ENCODE results near the gene MMP24OS.
A peak's percentile ranks its signal among the peaks of the same experiment; 100 is the strongest.

The MMP24OS gene

DNA sequence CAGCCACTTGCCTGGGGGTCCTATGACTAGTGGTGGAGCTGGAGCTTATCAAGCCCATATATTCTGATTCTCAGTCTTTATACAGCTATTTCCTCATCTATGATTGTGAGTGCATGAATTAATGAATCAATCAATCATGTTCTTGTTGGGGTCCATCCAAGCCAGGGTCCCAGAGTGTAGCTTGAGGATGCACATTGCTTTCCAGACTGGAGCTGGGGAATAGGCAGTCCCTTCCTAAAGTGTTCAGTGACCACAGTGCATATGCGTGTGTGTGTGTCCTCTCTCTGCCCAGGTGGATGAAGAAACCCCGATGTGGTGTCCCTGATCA is 26.3 kb downstream of the MMP24OS start:
- DNase-seq (ENCODE audit: low read depth in 2 of 2) = no peak

DNA sequence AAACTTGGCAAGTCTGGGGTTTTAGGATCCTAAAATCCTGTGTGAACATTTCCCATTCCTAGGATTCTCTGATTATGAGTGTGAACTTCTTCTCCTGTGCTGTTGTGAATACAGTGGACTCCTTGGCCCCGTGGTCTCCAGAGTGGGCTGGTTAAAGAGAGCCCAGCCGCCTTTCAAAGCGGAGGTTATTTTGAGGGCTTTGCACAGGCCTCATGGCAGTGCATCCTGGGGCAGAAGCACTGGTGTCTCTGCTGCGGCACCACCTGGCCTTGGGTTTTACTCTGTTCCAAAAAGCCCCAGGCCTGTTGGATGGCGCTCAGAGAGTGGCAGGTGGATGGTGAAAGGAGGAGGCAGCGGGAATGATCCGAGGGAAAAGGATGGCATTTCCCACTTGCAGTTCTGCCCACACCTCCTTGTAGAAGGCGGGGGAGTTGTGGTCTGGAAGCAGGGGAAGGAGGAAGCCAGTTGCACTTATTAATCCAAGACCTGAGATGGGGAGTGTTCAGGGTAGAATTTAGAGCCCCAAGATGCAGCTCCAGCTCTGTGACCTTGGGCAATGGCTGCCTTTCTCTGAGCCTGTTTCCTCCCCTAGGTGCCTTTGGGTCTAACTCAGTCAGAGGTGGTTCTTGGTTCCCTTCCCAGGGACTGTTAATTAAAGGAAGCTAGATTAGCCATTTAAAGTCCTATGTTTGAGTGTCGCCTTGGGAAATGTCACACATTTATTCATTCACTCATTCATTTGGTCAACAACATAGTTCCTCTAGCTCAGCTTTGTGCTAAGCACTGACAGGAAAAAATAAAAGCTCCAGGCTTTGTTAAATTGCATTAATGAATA is 29.1 kb downstream of the MMP24OS start:
- no peak for DNase-seq (ENCODE audit: low read depth in 2 of 2)

DNA sequence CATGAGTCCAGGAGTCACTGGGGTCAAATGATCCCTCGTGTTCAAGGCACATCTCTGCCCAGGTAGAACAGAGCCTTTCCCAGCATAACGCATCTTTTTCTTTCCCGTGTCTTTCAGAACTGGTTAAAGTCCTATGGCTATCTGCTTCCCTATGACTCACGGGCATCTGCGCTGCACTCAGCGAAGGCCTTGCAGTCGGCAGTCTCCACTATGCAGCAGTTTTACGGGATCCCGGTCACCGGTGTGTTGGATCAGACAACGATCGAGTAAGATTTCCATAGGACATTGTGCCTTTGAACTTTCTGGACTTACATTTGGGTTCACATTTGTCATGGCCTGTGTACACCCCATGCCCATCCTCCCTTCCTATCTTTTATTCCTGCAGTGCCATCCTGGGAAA is 31.2 kb downstream of the MMP24OS start:
- no peak for DNase-seq (ENCODE audit: low read depth in 2 of 2)

DNA sequence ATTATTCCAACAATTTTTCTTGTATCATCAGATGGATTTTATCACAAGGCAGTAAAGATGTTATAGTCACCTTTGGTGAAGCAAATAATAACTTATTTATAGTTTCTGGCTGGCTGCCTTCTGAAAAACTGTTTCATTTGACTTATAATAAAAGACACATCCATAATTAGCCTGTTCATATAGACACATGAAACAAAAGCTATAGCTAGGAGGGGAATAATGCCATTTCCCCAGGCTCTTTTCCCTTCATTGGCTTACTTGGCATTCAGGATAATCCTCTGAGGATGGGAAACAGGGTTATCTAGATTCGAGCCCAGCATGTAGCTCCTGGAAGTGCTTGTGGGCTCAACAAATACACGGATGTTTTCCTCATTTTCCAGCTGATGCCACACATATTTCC is 33.9 kb downstream of the MMP24OS start:
- no peak for DNase-seq (ENCODE audit: low read depth in 2 of 2)

DNA sequence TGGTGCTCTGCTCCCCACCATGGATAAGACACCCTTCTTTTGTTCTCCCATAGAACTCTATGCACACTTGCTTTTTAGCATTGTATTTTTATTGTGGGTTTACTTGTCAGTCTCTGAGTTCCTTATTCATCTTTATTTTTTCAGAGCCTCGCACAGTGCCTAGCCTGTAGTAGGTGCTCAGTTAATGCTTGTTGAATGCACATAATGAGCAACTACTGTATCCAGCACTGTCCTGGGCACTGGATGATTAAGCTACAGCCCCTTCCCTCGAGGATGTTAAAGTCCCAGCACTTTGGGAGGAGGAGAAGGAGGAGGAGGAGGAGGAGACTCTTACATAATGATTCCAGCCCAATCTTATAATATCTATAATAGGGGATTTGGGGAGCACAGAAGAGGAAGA is 34.6 kb downstream of the MMP24OS start:
- no peak for DNase-seq (ENCODE audit: low read depth in 2 of 2)

DNA sequence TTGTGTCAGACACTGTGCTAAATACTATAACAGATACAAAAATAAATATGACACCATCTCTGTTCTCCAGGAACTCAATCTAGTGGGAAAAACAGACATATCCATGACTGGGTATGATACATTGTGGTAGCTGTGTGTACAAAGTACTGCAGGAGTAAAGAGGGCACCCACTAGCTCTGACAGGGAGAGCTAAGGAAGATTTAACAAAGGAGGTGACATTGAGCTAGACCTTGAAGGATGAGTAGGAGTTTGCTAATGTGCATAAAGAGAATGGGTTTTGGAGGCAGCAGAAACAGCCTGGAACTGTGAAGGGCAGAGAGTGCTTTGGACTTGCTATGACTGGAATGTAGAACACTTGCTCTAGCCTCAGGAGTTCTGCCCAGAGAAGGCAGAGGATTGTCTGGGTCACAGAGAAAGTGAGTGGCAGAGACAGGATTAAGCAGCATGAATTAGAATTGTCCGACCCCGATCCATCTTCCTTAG is 37.1 kb downstream of the MMP24OS start:
- no peak for DNase-seq (ENCODE audit: low read depth in 2 of 2)

DNA sequence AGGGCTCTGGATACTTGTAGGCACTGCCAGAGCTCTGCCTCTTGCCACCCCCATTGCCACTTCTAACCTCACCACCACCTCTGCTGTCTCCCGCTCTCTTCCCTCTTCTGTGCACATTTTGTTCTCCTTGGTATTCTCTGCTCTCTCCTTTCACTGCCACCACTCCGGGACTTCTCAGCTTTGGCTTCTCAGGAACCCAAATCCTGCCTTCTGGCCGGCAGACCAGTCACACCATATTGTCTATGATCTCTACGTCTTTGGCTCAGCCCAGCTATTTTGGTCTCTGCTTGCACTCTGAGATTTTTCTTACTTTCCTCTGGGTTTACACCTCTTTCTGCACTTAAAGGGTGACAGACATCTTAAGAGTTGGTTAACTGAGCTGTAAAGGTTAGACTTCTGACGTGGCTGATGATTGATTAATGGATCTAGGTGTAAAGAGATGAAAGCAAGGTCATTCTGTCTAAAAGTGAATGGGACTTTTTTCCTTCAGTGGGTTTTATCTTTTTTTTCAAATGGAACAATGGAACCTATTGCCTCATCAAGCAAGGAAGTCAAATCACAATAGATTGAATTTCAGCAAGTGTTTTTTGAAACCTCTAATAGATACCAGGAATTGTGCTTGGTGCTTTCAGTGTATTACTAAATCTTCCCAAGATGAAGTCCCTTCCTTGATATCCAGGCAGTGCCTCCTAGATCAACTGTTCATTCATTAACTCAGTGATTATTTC is 37.7 kb downstream of the MMP24OS start:
- no peak for DNase-seq (ENCODE audit: low read depth in 2 of 2)

DNA sequence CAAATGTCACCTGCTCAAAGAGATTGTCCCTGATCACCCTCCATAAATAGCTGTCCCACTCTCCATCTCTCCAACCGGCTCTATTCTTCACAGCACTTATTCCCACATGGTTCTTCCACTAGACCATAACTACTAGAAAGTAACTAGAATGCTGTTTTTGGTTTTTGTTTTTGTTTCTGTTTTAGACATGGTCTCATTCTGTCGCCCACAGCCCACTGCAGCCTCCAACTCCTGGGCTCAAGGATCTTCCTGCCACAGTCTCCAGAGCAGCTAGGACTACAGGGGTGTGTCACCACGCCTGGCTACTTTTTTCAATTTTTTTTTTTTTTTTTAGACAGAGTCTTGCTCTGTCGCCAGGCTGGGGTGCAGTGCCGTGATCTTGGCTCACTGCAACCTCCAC is 39.2 kb downstream of the MMP24OS start:
- DNase-seq (ENCODE audit: low read depth in 2 of 2) = no peak

DNA sequence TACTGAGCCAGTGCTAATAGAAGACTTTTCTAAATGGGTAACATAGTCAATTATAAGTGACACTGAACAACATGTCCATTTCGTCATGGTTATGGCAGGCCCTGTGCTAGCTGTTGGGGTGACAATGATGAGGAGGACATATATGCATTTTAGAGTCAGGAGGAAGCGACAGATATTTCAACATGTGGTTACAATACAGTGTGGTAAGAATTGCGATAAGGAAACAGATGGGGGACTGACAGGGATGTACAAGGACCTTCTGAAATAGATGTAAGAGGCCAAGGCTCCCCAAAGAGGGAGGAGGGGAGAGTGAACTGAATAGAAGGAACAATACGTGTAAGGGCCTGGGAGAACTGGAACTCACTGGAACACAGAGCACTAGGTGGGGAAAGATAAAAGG is 39.8 kb downstream of the MMP24OS start:
- no peak for DNase-seq (ENCODE audit: low read depth in 2 of 2)

DNA sequence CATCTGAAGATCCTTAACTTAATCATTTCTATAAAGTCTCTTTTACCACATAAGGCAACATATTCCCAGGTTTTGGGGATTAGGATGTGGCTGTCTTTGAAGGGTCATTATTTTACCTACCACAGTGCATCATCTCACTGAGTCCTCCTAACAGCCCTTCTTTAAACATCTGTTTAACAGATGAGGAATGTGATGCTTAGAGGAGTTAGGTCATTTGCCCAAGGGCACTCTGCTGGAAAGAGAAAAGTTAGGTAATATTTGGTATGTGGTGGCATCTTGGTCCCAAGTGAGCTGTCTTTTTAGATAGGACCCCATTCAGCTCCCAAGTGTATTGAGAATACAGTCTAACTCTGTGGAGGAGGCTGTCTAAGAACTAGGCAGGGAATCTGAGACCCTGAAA is 40.4 kb downstream of the MMP24OS start:
- DNase-seq (ENCODE audit: low read depth in 2 of 2) = no peak

DNA sequence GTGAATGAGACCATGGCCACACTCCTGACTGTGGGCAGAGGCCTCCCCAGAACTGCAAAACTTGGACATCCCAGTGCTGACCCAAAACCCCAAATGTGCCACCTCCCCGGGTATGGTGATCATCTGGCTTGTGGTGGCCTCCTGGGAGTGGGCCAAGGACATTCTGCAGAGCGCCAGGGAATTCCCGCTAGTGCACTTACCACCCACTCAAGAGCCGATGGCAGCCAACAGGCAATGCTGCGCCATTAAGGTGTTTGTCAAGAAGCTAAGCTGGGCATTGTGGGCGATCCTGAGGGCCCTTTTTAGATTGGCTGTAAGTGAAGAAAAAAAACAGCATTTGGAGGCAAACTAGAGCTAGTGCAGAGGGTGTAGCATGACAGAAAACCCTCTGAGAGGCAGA is 42.0 kb downstream of the MMP24OS start:
- no peak for DNase-seq (ENCODE audit: low read depth in 2 of 2)

DNA sequence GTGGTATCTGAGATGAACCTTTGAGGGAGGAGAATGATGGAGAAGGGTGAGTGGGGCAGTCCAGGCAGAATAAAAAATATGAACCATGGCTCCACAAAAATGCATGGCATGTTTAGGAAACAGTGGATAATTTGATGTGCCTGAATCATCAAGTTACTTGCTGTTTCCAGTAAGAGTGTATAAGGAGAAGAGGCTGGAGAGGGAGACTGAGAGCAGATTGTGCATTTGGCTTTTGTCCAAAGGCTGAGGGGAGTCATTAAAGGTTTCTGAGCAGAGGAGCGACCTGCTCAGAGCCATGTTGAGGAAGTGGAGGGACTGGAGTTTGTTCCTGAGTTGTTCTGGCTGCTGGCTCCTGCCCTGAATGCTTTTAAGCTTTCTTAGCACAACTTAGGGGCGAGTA is 45.3 kb downstream of the MMP24OS start:
- no peak for DNase-seq (ENCODE audit: low read depth in 2 of 2)

DNA sequence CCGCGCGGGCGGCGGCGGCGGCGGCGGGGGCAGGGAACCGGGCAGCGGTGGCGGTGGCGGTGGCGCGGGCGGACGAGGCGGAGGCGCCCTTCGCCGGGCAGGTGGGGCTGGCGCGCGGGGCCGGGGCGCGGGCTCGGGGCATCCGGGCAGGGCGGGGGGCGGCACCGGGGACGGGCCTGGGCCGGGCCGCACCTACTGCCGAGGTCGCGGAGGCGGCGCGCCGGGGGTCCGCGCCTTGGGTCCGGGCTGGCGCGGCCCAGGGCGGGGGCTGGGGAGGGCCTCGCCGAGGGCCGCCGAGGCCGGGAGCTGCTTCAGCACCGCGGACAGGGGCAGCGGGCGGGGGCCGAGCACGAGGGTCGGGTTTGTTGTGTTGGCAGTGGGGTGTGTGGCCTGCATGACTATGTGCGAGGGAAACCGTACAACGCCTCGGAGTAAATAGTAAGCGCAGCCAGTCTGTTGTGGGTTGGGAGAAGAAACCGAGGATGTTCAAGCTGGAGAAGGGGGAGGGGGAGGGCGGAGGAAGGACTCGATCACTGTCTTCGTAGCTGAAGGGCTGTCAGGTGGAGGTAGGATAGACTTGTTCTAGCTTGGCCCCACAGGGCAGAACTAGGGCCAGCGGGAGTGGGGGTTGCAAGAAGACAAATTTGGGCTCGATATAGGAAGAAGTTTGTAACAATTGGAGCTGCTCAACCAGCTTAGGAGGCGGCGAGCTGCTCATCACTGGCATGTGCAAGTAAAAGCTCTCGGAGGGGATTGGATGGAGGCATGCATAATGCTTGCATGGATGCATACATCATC is 50.8 kb downstream of the MMP24OS start:
- peak; percentile 7 to 12 for DNase-seq (ENCODE audit: low read depth in 2 of 2)

Measured in stimulated activated CD8-positive, alpha-beta memory T cell treated with anti-CD3 and anti-CD28 coated beads, Interleukin-15, amount 100 ng/mL, for 48 hours (primary cell).